ENCODE data around the gene ORM2. TPM values are rescaled to one million over a fixed set of nuclear protein-coding genes. Genes with fewer than 3 reads are reported as not detected.
A peak's percentile ranks its signal among the peaks of the same experiment; 100 is the strongest.

ORM2 gene
- total and polyA plus RNA-seq, 10 donors = 0.13 to 0.93 (median 0.38) TPM; not detected in 6

- Histone ChIP-seq H3K27me3 (replicated peaks in 1 of 7) (no peaks in the 10 kb centered on the region), H3K27ac (peak overlapping the region; percentile 76 to 99 (median 94)), H3K36me3 (peaks cover 0 to 100% (median 39%) of the 10 kb centered on the region in 6 donors), H3K9me3 (no peaks in the 10 kb centered on the region), H3K4me3 (peak overlapping the region in 4 of 8 donors; percentile 13 to 64 (median 18)), H3K4me1 (peaks cover 70 to 100% (median 96%) of the 10 kb centered on the region in 6 donors)
- intact Hi-C loops (cut with DNase I; ENCODE audit: low total_unique reads) = no loop called here
- WGBS, 5 donors = 39 to 80% (median 59%) methylated on average over 2 to 7 of the region's 7 CpGs
- DNase-seq = no peak
- TF ChIP-seq CTCF (IDR thresholded peaks at IDR 0.05 in 8 of 11, conservative IDR thresholded peaks at IDR 0.05 in 3 of 11) (no peak), POLR2AphosphoS5 (IDR thresholded peaks at IDR 0.05) (peak in 1 of 3 donors; percentile 78), POLR2A (IDR thresholded peaks at IDR 0.05) (no peak)
Measured at GRCh38 chr9:114371343-114371944, 41.8 kb downstream of the ORM2 start.

GRCh38 chr9:114371973-114372917 is 42.6 kb downstream of the ORM2 start:
- 7 to 15% (median 11%) methylated on average over 13 to 14 of the region's 14 CpGs for WGBS, 5 donors
- peak overlapping the region; percentile 76 to 99 (median 94) for H3K27ac ChIP-seq
- TF ChIP-seq POLR2A (IDR thresholded peaks at IDR 0.05) = peak in 1 of 3 donors; percentile 18
- TF ChIP-seq CTCF (IDR thresholded peaks at IDR 0.05 in 8 of 11, conservative IDR thresholded peaks at IDR 0.05 in 3 of 11) = no peak
- TF ChIP-seq POLR2AphosphoS5 (IDR thresholded peaks at IDR 0.05) = peak; percentile 32 to 93 (median 65)
- H3K36me3 ChIP-seq = peaks cover 0 to 100% (median 45%) of the 10 kb centered on the region in 6 donors
- intact Hi-C loops (cut with DNase I; ENCODE audit: low total_unique reads) = no loop called here
- H3K9me3 ChIP-seq = no peaks in the 10 kb centered on the region
- peaks cover 67 to 100% (median 96%) of the 10 kb centered on the region in 6 donors for H3K4me1 ChIP-seq
- peak overlapping the region in 5 of 8 donors; percentile 10 to 64 (median 13) for H3K4me3 ChIP-seq
- H3K27me3 ChIP-seq (replicated peaks in 1 of 7) = no peaks in the 10 kb centered on the region
- DNase-seq = peak; percentile 86

GRCh38 chr9:114372921-114373448 is 43.3 kb downstream of the ORM2 start:
- intact Hi-C loops (cut with DNase I; ENCODE audit: low total_unique reads) = no loop called here
- peak in 3 of 11 experiments; percentile 19 to 39 (median 29) for TF ChIP-seq CTCF (IDR thresholded peaks at IDR 0.05 in 8 of 11, conservative IDR thresholded peaks at IDR 0.05 in 3 of 11)
- TF ChIP-seq POLR2AphosphoS5 (IDR thresholded peaks at IDR 0.05) = peak; percentile 91 to 97 (median 93)
- TF ChIP-seq POLR2A (IDR thresholded peaks at IDR 0.05) = no peak
- peak overlapping the region; percentile 76 to 99 (median 94) for H3K27ac ChIP-seq
- no peaks in the 10 kb centered on the region for H3K27me3 ChIP-seq (replicated peaks in 1 of 7)
- H3K9me3 ChIP-seq = no peaks in the 10 kb centered on the region
- 4 to 16% (median 9%) methylated on average over 4 to 9 of the region's 9 CpGs for WGBS, 5 donors
- DNase-seq = peak; percentile 98
- peaks cover 0 to 100% (median 45%) of the 10 kb centered on the region in 6 donors for H3K36me3 ChIP-seq
- H3K4me3 ChIP-seq = peak overlapping the region in 5 of 8 donors; percentile 10 to 64 (median 13)
- peaks cover 60 to 100% (median 96%) of the 10 kb centered on the region in 6 donors for H3K4me1 ChIP-seq
